HCT116 (cell line): ENCODE results near the gene STT3B. TPM values are rescaled to one million over a fixed set of nuclear protein-coding genes. Genes with fewer than 3 reads are reported as not detected.

Source experiments
- ATAC-seq: fragments of 200-7000 bp; cut with Tn5 transposase; 2 replicates; pipeline ENCODE4 v1.9.1; 2020; ENCODE audit warnings: mild to moderate bottlenecking, moderate library complexity
- BruUV-seq: library from RNA; stranded (reverse); fragments of 400-500 nt; replicated peaks from 2 replicates; lab custom pipeline; 2021; lab: Mats Ljungman, UMichigan
- CTCF ChIA-PET: fragments of 300-600 bp; sonication (Branson Sonifier 250); formaldehyde crosslinking; loops from one replicate; lab custom pipeline; 2021; ENCODE audit warnings: antibody characterized with exemption; lab: Charles Lee
- POLR2A ChIA-PET: fragments of 300-600, 350-600 bp; sonication (Branson Sonifier 250); formaldehyde crosslinking; loops from one replicate; lab custom pipeline; 2021; ENCODE audit warnings: antibody characterized with exemption; lab: Charles Lee
- RAD21 ChIA-PET, 2 experiments: fragments of 300-600 bp; sonication (Branson Sonifier 250); formaldehyde crosslinking; loops; one replicate each; lab custom pipeline; 2023; ENCODE audit warnings: low total read pairs in 2 of 2; ENCODE audit not compliant: uncharacterized antibody in 2 of 2, unreplicated experiment in 2 of 2, low non-redundant PET in 1 of 2; lab: Charles Lee
- DNase-seq: peaks from one replicate; pipeline ENCODE4 v3.0.0-alpha.2; 2010; ENCODE audit warnings: low read depth, low spot score
- H2AFZ ChIP-seq: fragments of 200-600 bp; shearing (Covaris generic), sonication (generic); 2 replicates; pipeline ENCODE4 v1.6.1; 2017; ENCODE audit warnings: low read depth, mixed run types, mixed read lengths, antibody characterized with exemption, low read length; ENCODE audit not compliant: poor library complexity, severe bottlenecking
- H3K27ac ChIP-seq: 2 replicates; pipeline ENCODE4 v1.5.1; 2012; ENCODE audit warnings: low read depth, low read length
- H3K27me3 ChIP-seq: fragments of 200-600 bp; sonication (generic); 2 replicates; pipeline ENCODE4 v1.6.1; 2016; ENCODE audit warnings: mixed run types, low read length, mixed read lengths; ENCODE audit not compliant: insufficient read depth
- H3K36me3 ChIP-seq, 2 experiments: fragments of 200-500 bp in 1 of 2; fragments of 200-600 bp in 1 of 2; sonication (Bioruptor generic) in 1 of 2; sonication (generic) in 1 of 2; 2 replicates each; pipeline versions ENCODE4 v1.5.1 to v1.6.1; 2014 to 2016; ENCODE audit warnings: low read length in 2 of 2, inconsistent platforms in 1 of 2, mixed read lengths in 1 of 2, mixed run types in 1 of 2; ENCODE audit not compliant: insufficient read depth in 2 of 2, control insufficient read depth in 1 of 2
- H3K4me1 ChIP-seq, 2 experiments: fragments of 200-600 bp in 1 of 2; sonication (generic) in 1 of 2; 2 replicates each; pipeline versions ENCODE4 v1.5.1 to v1.6.1; 2012 to 2017; ENCODE audit warnings: low read length in 2 of 2, inconsistent platforms in 1 of 2, mild to moderate bottlenecking in 1 of 2, mixed read lengths in 1 of 2, mixed run types in 1 of 2, moderate library complexity in 1 of 2; ENCODE audit not compliant: insufficient read depth in 2 of 2, control insufficient read depth in 1 of 2
- H3K4me2 ChIP-seq: fragments of 200-600 bp; sonication (generic); 2 replicates; pipeline ENCODE4 v1.6.1; 2017; ENCODE audit warnings: mixed run types, low read length, mixed read lengths
- H3K4me3 ChIP-seq, 2 experiments: fragments of 200-600 bp in 1 of 2; sonication (generic) in 1 of 2; replicated peaks in 1 of 2; 2 replicates each; pipeline ENCODE4 v1.5.1; 2011 to 2016; ENCODE audit warnings: low read length in 2 of 2, control low read depth in 1 of 2, low read depth in 1 of 2, mild to moderate bottlenecking in 1 of 2, mixed read lengths in 1 of 2, mixed run types in 1 of 2
- H3K79me2 ChIP-seq: fragments of 200-600 bp; sonication (generic); 2 replicates; pipeline ENCODE4 v1.6.1; 2017; ENCODE audit warnings: mild to moderate bottlenecking, mixed run types, low read length, moderate library complexity, mixed read lengths; ENCODE audit not compliant: insufficient read depth
- H3K9ac ChIP-seq: fragments of 200-600 bp; sonication (generic); 2 replicates; pipeline ENCODE4 v1.6.1; 2016; ENCODE audit warnings: low read length, mixed read lengths
- H3K9me2 ChIP-seq: fragments of 200-600 bp; sonication (generic), shearing (Covaris generic); 2 replicates; pipeline ENCODE4 v1.6.1; 2017; ENCODE audit warnings: mixed run types, mild to moderate bottlenecking, moderate library complexity; ENCODE audit not compliant: insufficient read depth
- H3K9me3 ChIP-seq, 2 experiments: fragments of 200-500 bp in 1 of 2; fragments of 200-600 bp in 1 of 2; sonication (Bioruptor generic) in 1 of 2; sonication (generic) in 1 of 2; 2 replicates each; pipeline ENCODE4 v1.6.1; 2014 to 2017; ENCODE audit warnings: low read length in 2 of 2, mixed read lengths in 2 of 2, inconsistent platforms in 1 of 2, low read depth in 1 of 2, mild to moderate bottlenecking in 1 of 2, mixed run types in 1 of 2, moderate library complexity in 1 of 2; ENCODE audit not compliant: control insufficient read depth in 1 of 2, insufficient read depth in 1 of 2
- H4K20me1 ChIP-seq: fragments of 200-600 bp; sonication (generic), shearing (Covaris generic); 2 replicates; pipeline ENCODE4 v1.6.1; 2017; ENCODE audit warnings: mixed run types, mild to moderate bottlenecking, moderate library complexity; ENCODE audit not compliant: insufficient read depth
- CEBPB ChIP-seq: IDR thresholded peaks from 2 replicates; pipeline ENCODE4 v1.6.1; 2012; ENCODE audit warnings: low read depth
- EGR1 ChIP-seq: IDR thresholded peaks from 2 replicates; pipeline ENCODE4 v1.6.1; 2012; ENCODE audit warnings: low read depth
- EZH2phosphoT487 ChIP-seq: fragments of 200-600 bp; IDR thresholded peaks from 2 replicates; pipeline ENCODE4 v1.6.1; 2018; ENCODE audit warnings: antibody characterized with exemption, borderline replicate concordance
- POLR2A ChIP-seq: IDR thresholded peaks from 2 replicates; pipeline ENCODE4 v1.7.0; 2011; ENCODE audit warnings: borderline replicate concordance; ENCODE audit not compliant: insufficient read depth, insufficient read length; ENCODE audit errors: extremely low read depth
- ZFX ChIP-seq: fragments of 450-650 bp; IDR thresholded peaks from 2 replicates; pipeline ENCODE4 v1.6.1; 2017
- intact Hi-C: fragments of 100-400 bp; cut with micrococcal nuclease; formaldehyde crosslinking; loops from 2 replicates; pipeline ENCODE4 v1.10.0; 2022
- total RNA-seq: library from RNA; stranded (reverse); gene quantifications from one replicate; pipeline ENCODE4 v1.2.1, GENCODE V29; 2021; ENCODE audit not compliant: unreplicated experiment

Gene STT3B
- total RNA-seq, 1 experiment from 2014 or later, result 131 TPM

DNA sequence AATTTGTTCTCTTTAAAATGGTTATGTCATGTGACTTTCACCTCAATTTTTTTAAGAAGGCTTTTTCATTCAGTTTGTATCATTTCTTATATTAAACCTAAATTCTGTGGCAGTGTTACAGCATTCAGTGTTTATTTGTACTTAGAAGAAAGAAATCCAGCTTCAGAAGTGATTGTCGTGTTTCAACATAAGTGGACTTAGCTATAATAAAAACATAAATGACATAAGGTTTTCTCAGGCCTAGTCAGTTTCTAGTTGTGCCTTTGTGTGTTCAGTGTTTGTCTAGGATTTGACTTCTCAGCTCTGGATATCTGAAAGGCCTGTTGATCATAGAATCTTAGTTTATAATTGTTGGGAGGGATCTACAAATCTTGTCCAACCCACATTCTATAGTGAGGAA, 80.5 kb downstream of the STT3B start:
- Histone ChIP-seq H3K9me3 (no peaks in the 10 kb centered on the region), H3K4me3 (no peak overlapping the region), H2AFZ (no peak overlapping the region), H3K36me3 (no peaks in the 10 kb centered on the region; a peak in 1 of 4 replicates), H4K20me1 (peaks cover 17% of the 10 kb centered on the region; the same call in 1 of the 2 replicates), H3K27me3 (no peaks in the 10 kb centered on the region), H3K9me2 (no peaks in the 10 kb centered on the region), H3K79me2 (peaks cover 82% of the 10 kb centered on the region), H3K27ac (no peak overlapping the region), H3K9ac (no peak overlapping the region), H3K4me1 (peaks cover 0 to 9% of the 10 kb centered on the region in 2 experiments; a peak in 1 of 4 replicates), H3K4me2 (no peak overlapping the region)
- ChIA-PET CTCF (no interaction called here), POLR2A (no interaction called here), RAD21 (no interaction called here)
- TF ChIP-seq CEBPB (no peak), EGR1 (no peak), ZFX (no peak), EZH2phosphoT487 (no peak)
- DNase-seq (no peak), ATAC-seq (no peak)
- intact Hi-C loops, result no loop called here
- no TSS peak for BruUV-seq

DNA sequence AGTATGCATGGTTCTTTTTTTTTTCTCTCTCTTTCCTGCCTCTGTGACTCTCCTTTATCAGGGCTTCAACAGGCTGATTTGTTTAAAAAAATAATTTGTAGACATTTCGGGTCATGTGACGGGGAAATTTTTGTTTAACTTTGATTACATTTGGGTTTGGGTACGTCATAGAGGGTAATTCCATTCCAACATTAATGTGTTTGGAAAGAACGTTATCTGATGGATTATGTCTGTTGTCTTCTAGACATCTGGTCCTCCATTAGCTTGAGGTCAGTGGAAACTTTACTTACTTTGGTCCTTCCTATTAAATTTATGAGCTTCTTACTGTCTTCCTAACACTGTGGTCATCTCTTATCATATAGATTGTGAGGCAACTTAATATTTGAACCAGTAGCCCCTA, 80.9 kb downstream of the STT3B start:
- Histone ChIP-seq H3K4me2 (no peak overlapping the region), H3K4me1 (peaks cover 0 to 9% of the 10 kb centered on the region in 2 experiments; a peak in 1 of 4 replicates), H3K79me2 (peaks cover 77% of the 10 kb centered on the region), H3K9ac (no peak overlapping the region), H3K4me3 (no peak overlapping the region), H3K36me3 (peaks cover 0 to 2% of the 10 kb centered on the region in 2 experiments; a peak in 1 of 4 replicates), H4K20me1 (peaks cover 17% of the 10 kb centered on the region; the same call in 1 of the 2 replicates), H2AFZ (no peak overlapping the region), H3K9me3 (no peaks in the 10 kb centered on the region), H3K27me3 (no peaks in the 10 kb centered on the region), H3K27ac (no peak overlapping the region), H3K9me2 (no peaks in the 10 kb centered on the region)
- intact Hi-C loops, result no loop called here
- BruUV-seq, result no TSS peak
- DNase-seq, result no peak
- no peak for ATAC-seq
- RAD21 ChIA-PET, result no interaction called here
- no peak for TF ChIP-seq POLR2A
- CTCF ChIA-PET, result no interaction called here
- POLR2A ChIA-PET, result no interaction called here
